GM13977 (cell line): Measurements from ENCODE around the gene RNPC3.

Experiments used
- DNase-seq: peaks from one replicate; pipeline ENCODE4 v3.0.0; 2012; ENCODE audit warnings: low spot score
- CTCF ChIP-seq: IDR thresholded peaks from 2 replicates; pipeline ENCODE4 v1.5.1; 2012; ENCODE audit warnings: mild to moderate bottlenecking, control low read depth; ENCODE audit not compliant: insufficient read depth; ENCODE audit errors: extremely low read depth, missing control alignments
- in situ Hi-C: fragments of 300-500 bp; cut with MboI; formaldehyde crosslinking; loops from one replicate; pipeline ENCODE4 v1.12.0; 2022; ENCODE audit warnings: low sequenced_read_pairs, low pct_unique_long_range_greater_than_20kb, mixed read lengths, inconsistent platforms; ENCODE audit not compliant: unreplicated experiment

The RNPC3 gene

GRCh38 chr1:103520822-103521221 is 4.7 kb upstream of the RNPC3 start:
- in situ Hi-C loops: loop anchor here (25.0 kb wide), 1 partner anchor 409 kb away; the partner anchor contains the start of gene COL11A1
- no peak for TF ChIP-seq CTCF
- no peak for DNase-seq

GRCh38 chr1:103523346-103523745 is 2.2 kb upstream of the RNPC3 start:
- in situ Hi-C loops: loop anchor here (25.0 kb wide), 1 partner anchor 411 kb away; the partner anchor contains the start of gene COL11A1
- DNase-seq: no peak
- TF ChIP-seq CTCF: no peak

- no peak for TF ChIP-seq CTCF
- no peak for DNase-seq
- in situ Hi-C loops: no loop called here
Measured at GRCh38 chr1:103525114-103525606, 339 bp upstream of the RNPC3 start.

- in situ Hi-C loops: no loop called here
- no peak for TF ChIP-seq CTCF
- no peak for DNase-seq
Measured at GRCh38 chr1:103527331-103527730, 1.8 kb downstream of the RNPC3 start.

GRCh38 chr1:103529746-103530145 is 4.2 kb downstream of the RNPC3 start:
- no peak for TF ChIP-seq CTCF
- in situ Hi-C loops: no loop called here
- no peak for DNase-seq

- no peak for DNase-seq
- in situ Hi-C loops: no loop called here
Measured at GRCh38 chr1:103538226-103538625, 12.7 kb downstream of the RNPC3 start.

More at GRCh38 chr1:103538226-103538625, 12.7 kb downstream of the RNPC3 start:
- no peak for TF ChIP-seq CTCF
